HG03565 (cell line): ENCODE measurements around the gene PLCH1.

Experiments
- ATAC-seq: cut with Tn5 transposase; IDR thresholded peaks from one replicate; pipeline ENCODE4 v1.9.1; 2021; ENCODE audit warnings: mild to moderate bottlenecking, moderate library complexity; ENCODE audit not compliant: unreplicated experiment

Gene PLCH1

DNA sequence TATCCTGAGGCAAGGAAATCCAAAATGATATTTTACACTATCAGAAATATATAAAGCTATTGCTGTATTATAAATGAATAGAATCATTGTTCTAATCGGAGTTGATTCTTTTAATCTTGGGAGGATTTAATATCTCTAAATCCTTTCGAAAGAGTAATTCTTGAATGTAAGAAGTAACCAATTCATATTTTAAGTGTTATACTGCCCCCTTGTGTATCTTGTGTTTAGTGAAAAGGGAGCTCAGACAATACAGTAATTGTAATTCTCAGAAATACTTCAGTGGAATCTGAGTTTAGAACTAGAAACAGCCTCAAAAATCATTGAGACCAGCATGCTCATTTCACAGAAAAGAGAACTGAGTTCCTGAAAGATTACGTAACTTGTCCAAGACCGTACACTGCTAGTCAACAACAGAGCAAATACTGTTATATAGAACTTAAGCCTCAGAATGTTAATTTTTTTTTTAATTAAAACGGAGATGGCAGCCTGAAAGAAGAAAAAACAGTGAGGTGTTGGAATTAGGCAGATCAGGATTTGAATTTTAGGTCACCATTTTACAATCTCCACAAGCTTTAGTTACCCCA lies 42.9 kb downstream of the PLCH1 start:
- ATAC-seq = no peak

GRCh38 chr3:155697542-155697941 lies 47.3 kb downstream of the PLCH1 start:
- no peak for ATAC-seq

GRCh38 chr3:155690921-155691320 lies 54.0 kb downstream of the PLCH1 start:
- no peak for ATAC-seq

DNA sequence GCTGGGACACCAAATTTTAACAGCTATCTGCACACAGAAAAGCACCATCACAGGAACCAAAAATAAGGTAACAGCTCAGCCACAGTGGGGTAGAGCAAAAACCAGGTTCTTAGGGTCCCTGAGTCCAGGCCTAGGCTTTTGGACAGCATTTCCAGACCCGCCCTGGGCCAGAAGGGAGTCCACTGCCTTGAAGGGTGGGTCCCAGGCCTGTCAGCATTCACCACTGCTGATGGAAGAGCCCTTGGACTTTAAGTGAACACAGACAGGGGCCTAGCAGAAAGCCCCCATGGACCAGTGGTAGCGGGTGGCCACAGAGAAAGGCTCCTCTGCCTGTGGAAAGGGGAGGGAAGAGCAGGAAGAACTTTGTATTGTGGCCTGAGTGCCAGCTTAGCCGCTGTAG lies 56.4 kb downstream of the PLCH1 start:
- ATAC-seq = no peak

GRCh38 chr3:155683344-155683720 lies 61.5 kb downstream of the PLCH1 start:
- ATAC-seq = no peak

- no peak for ATAC-seq
Observed at GRCh38 chr3:155682426-155683343, 62.2 kb downstream of the PLCH1 start.

DNA sequence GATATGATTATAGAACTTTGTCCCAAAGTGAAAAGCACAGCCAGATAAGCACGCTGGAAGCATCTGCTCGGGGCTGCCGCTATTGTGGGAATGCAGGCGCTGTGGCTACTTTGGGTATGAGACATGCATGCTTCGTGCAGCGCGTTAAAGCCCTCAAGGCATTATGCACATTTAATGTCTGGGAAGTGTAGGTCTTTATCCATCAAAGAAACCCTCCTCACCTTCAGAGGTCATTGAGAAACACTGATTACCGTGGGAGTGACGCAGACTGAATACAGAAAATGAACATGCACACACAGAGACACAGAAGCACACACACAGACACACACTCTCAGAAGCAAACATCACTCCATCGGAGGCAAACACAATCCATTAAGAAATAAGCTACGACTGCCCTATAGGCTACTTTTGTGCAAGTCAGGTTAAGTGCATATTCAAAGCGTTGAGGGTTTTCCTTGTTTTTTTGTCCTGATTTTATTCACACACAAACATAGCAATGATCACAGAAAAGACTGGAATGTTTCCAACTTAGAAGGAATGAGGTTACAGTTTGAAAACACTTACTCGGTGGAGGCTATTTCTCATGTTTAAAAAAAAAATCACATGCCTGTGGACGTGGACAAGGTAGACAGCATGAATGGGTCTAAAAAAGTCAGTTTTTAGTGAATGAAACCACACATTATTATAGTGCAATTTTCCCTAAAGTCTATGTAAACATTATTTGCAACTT lies 68.5 kb downstream of the PLCH1 start:
- no peak for ATAC-seq

- ATAC-seq = no peak
Observed at GRCh38 chr3:155675094-155675493, 69.8 kb downstream of the PLCH1 start.

GRCh38 chr3:155673421-155673820 lies 71.5 kb downstream of the PLCH1 start:
- ATAC-seq = no peak

DNA sequence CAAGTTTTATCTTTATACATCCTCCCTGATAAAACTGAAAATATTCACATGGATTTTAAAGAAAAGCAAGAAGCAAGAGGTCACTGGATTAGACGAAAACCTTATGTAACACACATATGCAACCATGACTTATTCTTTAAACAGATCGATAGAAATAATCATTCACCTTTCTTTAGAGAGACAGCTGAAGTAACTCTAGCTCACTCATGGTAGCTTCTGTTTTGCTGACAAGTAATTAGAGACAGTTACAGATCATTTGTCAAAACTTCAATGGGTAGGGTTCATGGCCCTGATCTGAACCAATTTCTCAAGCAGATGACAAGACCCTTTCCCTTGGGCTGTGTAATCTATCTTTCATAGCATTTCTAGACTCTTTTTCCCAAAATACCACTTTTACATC lies 74.5 kb downstream of the PLCH1 start:
- no peak for ATAC-seq

- no peak for ATAC-seq
Observed at GRCh38 chr3:155667988-155668387, 76.9 kb downstream of the PLCH1 start.

- no peak for ATAC-seq
Observed at GRCh38 chr3:155664925-155665695, 79.8 kb downstream of the PLCH1 start.

- ATAC-seq = no peak
Observed at GRCh38 chr3:155663467-155664212, 81.2 kb downstream of the PLCH1 start.

GRCh38 chr3:155661760-155662159 lies 83.1 kb downstream of the PLCH1 start:
- ATAC-seq = no peak

- no peak for ATAC-seq
Observed at GRCh38 chr3:155661042-155661441, 83.8 kb downstream of the PLCH1 start.

- ATAC-seq = no peak
Observed at GRCh38 chr3:155658671-155659261, 86.1 kb downstream of the PLCH1 start.

- no peak for ATAC-seq
Observed at GRCh38 chr3:155658006-155658405, 86.9 kb downstream of the PLCH1 start.

DNA sequence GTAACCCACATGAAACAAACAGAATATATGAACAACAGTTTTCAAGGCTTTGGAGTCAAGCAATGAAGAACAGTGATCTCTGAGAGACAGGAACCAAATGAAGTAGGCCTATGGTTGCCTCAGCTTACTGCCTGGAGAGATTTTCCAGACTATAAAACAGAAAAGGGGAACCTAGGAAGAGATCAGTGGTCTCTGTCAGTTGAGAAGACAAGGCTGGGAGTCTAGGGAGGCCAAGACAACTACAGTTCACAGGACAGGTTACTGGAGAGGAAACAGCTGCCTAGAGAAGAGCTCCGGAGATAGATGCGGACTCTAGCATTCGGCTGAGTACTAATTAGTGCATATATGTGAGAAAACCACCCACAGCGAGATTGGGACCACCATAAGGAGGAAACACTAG lies 87.7 kb downstream of the PLCH1 start:
- no peak for ATAC-seq

DNA sequence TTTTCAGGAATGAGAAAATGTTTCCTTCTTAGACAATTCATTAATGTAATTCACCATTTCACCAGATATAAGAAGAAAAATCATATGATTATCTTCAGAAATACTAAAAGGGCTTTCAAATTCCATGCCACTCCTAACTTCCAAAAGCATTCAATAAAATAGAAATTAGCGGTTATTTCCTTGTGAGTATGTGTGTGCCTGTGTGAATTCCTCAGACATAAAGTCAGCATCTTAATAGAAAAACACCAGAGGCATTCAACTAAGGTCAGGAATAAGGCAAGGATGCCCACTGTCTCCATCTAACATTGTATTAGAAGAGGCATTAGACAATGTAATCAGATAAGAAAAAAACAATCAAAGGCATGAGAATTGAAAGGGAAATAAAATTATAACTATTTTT lies 88.4 kb downstream of the PLCH1 start:
- no peak for ATAC-seq
